ENCODE data around the gene GUCA1A. TPM values are rescaled to one million over a fixed set of nuclear protein-coding genes. Genes with fewer than 3 reads are reported as not detected.
"Not testable (repeated sequence)": the region's sequence is repeated elsewhere in the genome, so short reads cannot be mapped to it uniquely, and the experiment has no call there.

Gene GUCA1A
- total and polyA plus RNA-seq, 12 donors: not detected

- Histone ChIP-seq H3K27ac (no peak overlapping the region), H3K4me3 (no peak overlapping the region), H3K27me3 (no peaks in the 10 kb centered on the region), H3K36me3 (peaks cover 0 to 87% (median 59%) of the 10 kb centered on the region in 9 donors), H3K9me3 (no peaks in the 10 kb centered on the region), H3K4me1 (peaks cover 0 to 24% (median 6%) of the 10 kb centered on the region in 9 donors)
- no CpG with 5 or more reads among the region's 1 CpG for WGBS, 2 donors
- DNase-seq (no peak), ATAC-seq (peak in 1 of 8 donors; percentile 9)
- TF ChIP-seq, protein P1, sequence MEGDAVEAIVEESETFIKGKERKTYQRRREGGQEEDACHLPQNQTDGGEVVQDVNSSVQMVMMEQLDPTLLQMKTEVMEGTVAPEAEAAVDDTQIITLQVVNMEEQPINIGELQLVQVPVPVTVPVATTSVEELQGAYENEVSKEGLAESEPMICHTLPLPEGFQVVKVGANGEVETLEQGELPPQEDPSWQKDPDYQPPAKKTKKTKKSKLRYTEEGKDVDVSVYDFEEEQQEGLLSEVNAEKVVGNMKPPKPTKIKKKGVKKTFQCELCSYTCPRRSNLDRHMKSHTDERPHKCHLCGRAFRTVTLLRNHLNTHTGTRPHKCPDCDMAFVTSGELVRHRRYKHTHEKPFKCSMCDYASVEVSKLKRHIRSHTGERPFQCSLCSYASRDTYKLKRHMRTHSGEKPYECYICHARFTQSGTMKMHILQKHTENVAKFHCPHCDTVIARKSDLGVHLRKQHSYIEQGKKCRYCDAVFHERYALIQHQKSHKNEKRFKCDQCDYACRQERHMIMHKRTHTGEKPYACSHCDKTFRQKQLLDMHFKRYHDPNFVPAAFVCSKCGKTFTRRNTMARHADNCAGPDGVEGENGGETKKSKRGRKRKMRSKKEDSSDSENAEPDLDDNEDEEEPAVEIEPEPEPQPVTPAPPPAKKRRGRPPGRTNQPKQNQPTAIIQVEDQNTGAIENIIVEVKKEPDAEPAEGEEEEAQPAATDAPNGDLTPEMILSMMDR (IDR thresholded peaks at IDR 0.05): no peak
- intact Hi-C loops (cut with DNase I): loop anchor here in 3 of 10 donors (10.0 kb wide), 3 partner anchors 244 to 426 kb away; partner anchors contain the start of genes PRICKLE4 (in 2 of the 3), TOMM6 (in 2 of the 3) and TRERF1 (in 1 of the 3)
Measured at GRCh38 chr6:42210551-42210950, 37.4 kb downstream of the GUCA1A start.

DNA sequence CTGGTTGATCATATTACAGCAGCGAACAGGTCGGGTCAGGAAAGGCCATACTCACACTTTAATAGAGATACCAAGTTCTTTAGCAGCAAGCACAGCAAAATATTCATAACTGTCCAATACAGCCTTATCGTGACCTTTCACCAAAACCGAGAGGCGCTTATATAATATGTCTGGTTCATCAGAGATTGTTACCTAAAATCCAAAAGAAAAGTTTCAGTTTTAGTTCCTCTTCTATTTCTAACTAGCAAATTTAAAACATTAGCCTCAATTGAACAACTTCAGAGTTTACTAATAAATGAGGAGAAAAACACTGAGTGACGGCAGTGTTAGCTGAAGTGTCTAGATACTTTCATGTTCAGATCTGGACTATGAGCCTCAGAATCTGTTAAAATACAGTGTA, 38.6 kb downstream of the GUCA1A start:
- Histone ChIP-seq H3K27me3 (no peaks in the 10 kb centered on the region), H3K27ac (no peak overlapping the region), H3K9me3 (no peaks in the 10 kb centered on the region), H3K36me3 (peaks cover 0 to 75% (median 51%) of the 10 kb centered on the region in 9 donors), H3K4me1 (peaks cover 0 to 33% (median 10%) of the 10 kb centered on the region in 9 donors), H3K4me3 (no peak overlapping the region)
- TF ChIP-seq, protein P1 (IDR thresholded peaks at IDR 0.05): no peak
- intact Hi-C loops (cut with DNase I): loop anchor here in 3 of 10 donors (10.0 kb wide), 3 partner anchors 243 to 427 kb away; partner anchors contain the start of genes PRICKLE4 (in 2 of the 3), TOMM6 (in 2 of the 3) and TRERF1 (in 1 of the 3)
- 87 to 94% methylated on average over 6 of the region's 6 CpGs for WGBS, 2 donors
- ATAC-seq (no peak), DNase-seq (no peak)

DNA sequence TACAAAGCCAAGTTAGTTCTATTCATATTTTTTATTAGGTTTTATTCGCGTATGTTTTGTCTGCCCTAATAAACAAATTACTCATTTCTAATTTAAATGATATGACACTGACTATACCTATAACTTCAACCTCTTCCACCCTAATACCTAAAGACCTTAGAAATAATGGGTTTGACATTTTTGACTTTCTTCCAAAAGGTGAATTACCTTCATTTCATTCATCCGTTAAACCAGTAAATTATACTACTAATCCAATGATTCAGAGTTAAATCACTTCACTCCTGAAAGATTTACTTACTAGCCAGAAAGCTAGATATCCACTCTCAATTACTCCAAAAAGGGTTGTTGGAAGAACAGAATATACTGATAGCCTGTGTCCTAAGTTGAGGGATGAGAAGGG, 39.3 kb downstream of the GUCA1A start:
- no peak for ATAC-seq
- no peak for DNase-seq
- H3K9me3 ChIP-seq: no peaks in the 10 kb centered on the region
- 94 to 95% methylated on average over 3 of the region's 3 CpGs for WGBS, 2 donors
- H3K4me1 ChIP-seq: peaks cover 0 to 39% (median 15%) of the 10 kb centered on the region in 9 donors
- H3K27me3 ChIP-seq: no peaks in the 10 kb centered on the region
- TF ChIP-seq, protein P1 (IDR thresholded peaks at IDR 0.05): no peak
- no peak overlapping the region for H3K4me3 ChIP-seq
- intact Hi-C loops (cut with DNase I): loop anchor here in 3 of 10 donors (10.0 kb wide), 3 partner anchors 242 to 428 kb away; partner anchors contain the start of genes PRICKLE4 (in 2 of the 3), TOMM6 (in 2 of the 3) and TRERF1 (in 1 of the 3)
- no peak overlapping the region for H3K27ac ChIP-seq
- H3K36me3 ChIP-seq: peaks cover 0 to 68% (median 46%) of the 10 kb centered on the region in 9 donors

DNA sequence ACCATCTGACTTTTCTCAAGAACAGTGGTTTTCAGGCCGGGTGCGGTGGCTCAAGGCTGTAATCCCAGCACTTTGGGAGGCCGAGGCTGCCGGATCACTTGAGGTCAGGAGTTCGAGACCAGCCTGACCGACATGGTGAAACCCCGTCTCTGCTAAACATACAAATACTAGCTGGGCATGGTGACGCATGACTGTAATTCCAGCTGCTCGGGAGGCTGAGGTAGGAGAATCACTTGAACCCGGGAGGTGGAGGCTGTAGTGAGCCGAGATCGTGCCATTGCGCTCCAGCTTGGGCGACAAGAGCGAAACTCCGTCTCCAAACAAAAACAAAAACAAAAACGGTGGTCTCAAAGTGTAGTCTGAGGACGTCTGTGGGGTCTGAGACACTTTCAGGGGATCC, 43.3 kb downstream of the GUCA1A start:
- Histone ChIP-seq H3K4me3 (peak overlapping the region in 7 of 10 donors; percentile 73 to 88 (median 79)), H3K27ac (peak overlapping the region in 1 of 10 donors; percentile 89)

DNA sequence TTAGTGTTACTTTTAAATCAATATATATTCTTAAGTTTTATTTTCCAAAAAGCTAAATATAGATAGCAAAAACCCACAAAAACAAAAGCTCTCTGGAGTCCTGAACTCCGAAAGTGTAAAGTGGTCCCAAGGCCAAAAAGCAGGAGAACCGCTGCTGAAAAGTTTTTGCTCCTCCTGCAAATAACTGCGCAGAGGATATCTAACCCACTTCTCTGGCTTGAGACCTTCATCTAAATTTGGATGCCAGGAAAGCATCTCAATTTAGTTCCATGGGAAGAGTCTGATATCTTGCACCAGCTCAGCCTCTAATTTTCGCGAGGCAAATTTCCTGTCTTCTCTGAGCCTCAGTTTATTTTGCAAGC, 44.0 kb downstream of the GUCA1A start:
- TF ChIP-seq, protein P1 (IDR thresholded peaks at IDR 0.05): no peak
- Histone ChIP-seq H3K9me3 (no peaks in the 10 kb centered on the region), H3K4me3 (peak overlapping the region; percentile 59 to 88 (median 77)), H3K27ac (peak overlapping the region in 9 of 10 donors; percentile 49 to 89 (median 81)), H3K4me1 (peaks cover 0 to 28% (median 20%) of the 10 kb centered on the region in 9 donors), H3K36me3 (peaks cover 0 to 23% (median 8%) of the 10 kb centered on the region in 9 donors), H3K27me3 (no peaks in the 10 kb centered on the region)
- peak in 3 of 8 donors; percentile 12 to 39 (median 34) for ATAC-seq
- intact Hi-C loops (cut with DNase I): loop anchor here in 4 of 10 donors (2.0 to 10.0 kb wide), 6 partner anchors 238 to 660 kb away; partner anchors contain the start of genes PRICKLE4 (in 2 of the 4), TOMM6 (in 2 of the 4) and TRERF1 (in 1 of the 4)
- DNase-seq: no peak
- 1 to 2% methylated on average over 5 of the region's 5 CpGs for WGBS, 2 donors

More for the DNA sequence above, 43.3 kb downstream of the GUCA1A start:
- Histone ChIP-seq H3K4me1 (peaks cover 0 to 28% (median 20%) of the 10 kb centered on the region in 9 donors), H3K36me3 (peaks cover 0 to 29% (median 13%) of the 10 kb centered on the region in 9 donors)
- DNase-seq, ATAC-seq, H3K27me3 ChIP-seq, H3K9me3 ChIP-seq: not testable (repeated sequence)
- WGBS, 2 donors: 85 to 88% methylated on average over 18 of the region's 18 CpGs
- intact Hi-C loops (cut with DNase I): loop anchor here in 4 of 10 donors (2.0 to 10.0 kb wide), 6 partner anchors 238 to 660 kb away; partner anchors contain the start of genes PRICKLE4 (in 2 of the 4), TOMM6 (in 2 of the 4) and TRERF1 (in 1 of the 4)
